ENCODE results near the gene DYNLRB1. TPM values are rescaled to one million over a fixed set of nuclear protein-coding genes. Genes with fewer than 3 reads are reported as not detected.
"Not testable (repeated sequence)": the region's sequence is repeated elsewhere in the genome, so short reads cannot be mapped to it uniquely, and the experiment has no call there.

The DYNLRB1 gene
- total RNA-seq, 2 donors from 2014 or later: 72.0 to 82.9 TPM

DNA sequence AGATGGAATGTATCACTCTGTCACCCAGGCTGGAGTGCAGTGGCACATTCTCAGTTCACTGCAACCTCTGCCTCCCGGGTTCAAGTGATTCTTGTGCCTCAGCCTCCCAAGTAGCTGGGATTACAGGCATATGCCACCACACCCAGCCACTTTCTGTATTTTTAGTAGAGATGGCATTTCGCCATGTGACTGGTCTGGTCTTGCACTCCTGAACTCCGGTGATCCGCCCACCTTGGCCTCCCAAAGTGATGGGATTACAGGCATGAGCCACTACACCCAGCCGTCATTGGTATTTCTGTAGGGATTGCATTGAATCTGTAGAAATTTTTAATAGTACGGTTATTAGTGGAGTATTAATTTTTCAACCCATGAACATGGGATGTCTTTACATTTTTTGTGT is 18.6 kb upstream of the DYNLRB1 start:
- Mint-ChIP-seq H3K9me3 (peaks cover 11 to 13% of the 10 kb centered on the region in 2 donors), H3K36me3 (peaks cover 37 to 47% of the 10 kb centered on the region in 2 donors)
- ATAC-seq; H3K27ac Mint-ChIP-seq; DNase-seq (ENCODE audit: low spot score in 2 of 2): not testable (repeated sequence)

GRCh38 chr20:34500823-34501222 is 15.4 kb upstream of the DYNLRB1 start:
- Mint-ChIP-seq H3K27ac (no peak overlapping the region), H3K9me3 (peaks cover 11 to 13% of the 10 kb centered on the region in 2 donors), H3K36me3 (peaks cover 22 to 41% of the 10 kb centered on the region in 2 donors)
- no peak for DNase-seq (ENCODE audit: low spot score in 2 of 2)
- ATAC-seq: no peak

DNA sequence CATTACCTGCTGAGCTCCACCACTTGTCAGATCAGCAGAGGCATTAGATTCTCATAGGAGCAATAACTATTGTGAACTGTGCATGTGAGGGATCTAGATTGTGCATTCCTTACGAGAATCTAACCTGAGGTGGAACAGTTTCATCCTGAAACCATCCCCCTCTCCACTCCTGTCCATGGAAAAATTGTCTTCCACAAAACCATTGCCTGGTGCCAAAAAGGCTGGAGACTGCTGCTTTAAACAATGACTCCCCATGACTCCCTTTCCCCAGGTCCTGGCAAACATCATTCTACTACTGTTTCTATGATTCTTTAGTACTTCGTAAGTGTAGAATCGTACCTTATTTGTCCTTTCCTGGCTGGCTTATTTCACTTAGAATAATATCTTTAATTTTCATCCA is 9.7 kb upstream of the DYNLRB1 start:
- DNase-seq (ENCODE audit: low spot score in 2 of 2) (no peak), ATAC-seq (no peak)
- Mint-ChIP-seq H3K9me3 (no peaks in the 10 kb centered on the region), H3K36me3 (no peaks in the 10 kb centered on the region), H3K27ac (peak overlapping the region in 1 of 2 donors; percentile 60)

GRCh38 chr20:34507702-34508413 is 8.4 kb upstream of the DYNLRB1 start:
- DNase-seq (ENCODE audit: low spot score in 2 of 2) (no peak), ATAC-seq (no peak)
- Mint-ChIP-seq H3K27ac (no peak overlapping the region), H3K36me3 (no peaks in the 10 kb centered on the region), H3K9me3 (no peaks in the 10 kb centered on the region)

- Mint-ChIP-seq H3K27ac (no peak overlapping the region), H3K9me3 (no peaks in the 10 kb centered on the region), H3K36me3 (no peaks in the 10 kb centered on the region)
- no peak for ATAC-seq
- DNase-seq (ENCODE audit: low spot score in 2 of 2): no peak
Measured at GRCh38 chr20:34510575-34510974, 5.6 kb upstream of the DYNLRB1 start.

GRCh38 chr20:34511891-34512265 is 4.3 kb upstream of the DYNLRB1 start:
- ATAC-seq (no peak), DNase-seq (ENCODE audit: low spot score in 2 of 2) (no peak)
- Mint-ChIP-seq H3K27ac (no peak overlapping the region), H3K9me3 (no peaks in the 10 kb centered on the region), H3K36me3 (peaks cover 8 to 10% of the 10 kb centered on the region in 2 donors)

- Mint-ChIP-seq H3K27ac (no peak overlapping the region), H3K36me3 (peaks cover 10 to 12% of the 10 kb centered on the region in 2 donors), H3K9me3 (no peaks in the 10 kb centered on the region)
- no peak for DNase-seq (ENCODE audit: low spot score in 2 of 2)
- ATAC-seq: no peak
Measured at GRCh38 chr20:34512266-34512954, 3.8 kb upstream of the DYNLRB1 start.

DNA sequence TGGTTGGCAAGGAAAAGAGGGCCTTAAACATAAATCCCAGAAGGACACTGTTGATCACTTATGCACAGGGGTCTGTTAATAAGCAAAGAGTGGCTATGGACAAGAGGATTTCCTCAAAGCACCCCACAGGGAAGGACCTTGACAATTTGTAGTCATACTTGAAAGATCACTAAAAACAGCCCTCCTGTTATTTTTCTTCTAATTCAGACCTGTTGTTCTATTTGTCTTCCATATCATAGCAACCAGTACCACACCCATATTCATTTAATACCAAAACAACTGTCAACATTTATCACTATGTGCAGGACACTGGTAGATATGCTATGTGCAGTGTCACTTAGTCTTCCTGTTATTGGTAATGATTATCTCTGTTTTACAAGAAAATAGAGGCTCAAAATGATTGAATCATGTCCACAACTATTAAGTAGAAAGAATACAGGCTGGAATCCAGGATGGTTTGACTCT is 3.2 kb upstream of the DYNLRB1 start:
- peaks cover 10 to 13% of the 10 kb centered on the region in 2 donors for H3K36me3 Mint-ChIP-seq
- ATAC-seq (no peak), DNase-seq (ENCODE audit: low spot score in 2 of 2) (no peak)
- H3K27ac Mint-ChIP-seq: no peak overlapping the region
- no peaks in the 10 kb centered on the region for H3K9me3 Mint-ChIP-seq

DNA sequence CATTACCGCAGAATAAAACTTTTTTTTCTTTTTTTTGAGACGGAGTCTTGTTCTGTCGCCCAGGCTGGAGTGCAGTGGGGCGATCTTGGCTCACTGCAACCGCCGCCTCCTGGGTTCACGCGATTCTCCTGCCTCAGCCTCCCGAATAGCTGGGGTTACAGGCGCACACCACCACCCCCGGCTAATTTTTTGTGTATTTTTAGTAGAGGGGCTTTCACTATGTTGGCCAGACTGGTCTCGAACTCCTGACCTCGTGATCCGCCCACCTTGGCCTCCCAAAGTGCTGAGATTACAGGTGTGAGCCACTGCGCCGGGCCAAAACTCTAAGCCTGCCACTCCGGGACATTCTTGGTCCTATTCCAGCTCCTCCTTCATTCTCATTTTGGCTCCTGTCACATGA is 2.2 kb upstream of the DYNLRB1 start:
- not testable (repeated sequence) for H3K27ac Mint-ChIP-seq; ATAC-seq; H3K9me3 Mint-ChIP-seq; DNase-seq (ENCODE audit: low spot score in 2 of 2)
- peaks cover 10 to 21% of the 10 kb centered on the region in 2 donors for H3K36me3 Mint-ChIP-seq

DNA sequence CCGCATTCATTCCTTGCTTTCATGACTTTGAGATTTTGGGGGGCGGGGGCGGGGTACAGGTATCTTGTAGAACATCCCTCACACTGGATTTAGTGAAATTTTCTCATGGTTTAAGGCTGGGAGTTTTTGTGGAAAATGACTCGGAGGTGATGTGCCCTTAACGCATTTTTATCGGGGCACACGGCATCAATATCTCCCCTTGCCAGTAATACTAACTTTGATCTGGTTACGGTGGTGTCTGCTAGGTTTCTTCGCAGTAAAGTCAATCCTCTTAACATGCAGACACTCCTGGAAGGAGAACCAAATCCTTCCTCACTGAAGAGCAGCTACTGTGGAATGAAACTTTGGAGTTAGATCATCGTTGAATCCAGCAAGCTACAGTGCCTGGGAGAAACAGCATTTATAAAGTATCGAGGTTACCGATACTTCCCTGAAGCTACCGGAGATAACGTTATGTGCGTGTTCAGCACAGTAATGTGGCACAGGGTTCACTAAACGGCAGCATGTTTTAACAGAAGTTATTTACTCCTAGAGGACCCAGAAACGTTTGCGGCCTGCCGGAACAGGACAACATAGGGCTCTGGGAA is 1.2 kb upstream of the DYNLRB1 start:
- Mint-ChIP-seq H3K27ac (peak overlapping the region; percentile 95 to 99), H3K36me3 (peaks cover 10 to 21% of the 10 kb centered on the region in 2 donors), H3K9me3 (no peaks in the 10 kb centered on the region)
- ATAC-seq: peak in 1 of 2 donors; percentile 29
- no peak for DNase-seq (ENCODE audit: low spot score in 2 of 2)

GRCh38 chr20:34515484-34516246 is 557 bp upstream of the DYNLRB1 start:
- Mint-ChIP-seq H3K27ac (peak overlapping the region; percentile 95 to 99), H3K9me3 (no peaks in the 10 kb centered on the region), H3K36me3 (peaks cover 10 to 21% of the 10 kb centered on the region in 2 donors)
- DNase-seq (ENCODE audit: low spot score in 2 of 2) (peak; percentile 61 to 66), ATAC-seq (peak; percentile 43 to 75)

GRCh38 chr20:34517114-34517505 is 888 bp downstream of the DYNLRB1 start:
- Mint-ChIP-seq H3K36me3 (peaks cover 10 to 21% of the 10 kb centered on the region in 2 donors), H3K27ac (peak overlapping the region; percentile 95 to 99), H3K9me3 (no peaks in the 10 kb centered on the region)
- DNase-seq (ENCODE audit: low spot score in 2 of 2): no peak
- ATAC-seq: peak in 1 of 2 donors; percentile 31

- H3K27ac Mint-ChIP-seq: not testable (repeated sequence)
Measured at GRCh38 chr20:34518863-34519262, 2.6 kb downstream of the DYNLRB1 start.

GRCh38 chr20:34519841-34520240 is 3.6 kb downstream of the DYNLRB1 start:
- H3K9me3 Mint-ChIP-seq; ATAC-seq; DNase-seq (ENCODE audit: low spot score in 2 of 2); H3K27ac Mint-ChIP-seq: not testable (repeated sequence)
- peaks cover 10 to 21% of the 10 kb centered on the region in 2 donors for H3K36me3 Mint-ChIP-seq

More at GRCh38 chr20:34518863-34519262, 2.6 kb downstream of the DYNLRB1 start:
- peaks cover 10 to 21% of the 10 kb centered on the region in 2 donors for H3K36me3 Mint-ChIP-seq
- not testable (repeated sequence) for DNase-seq (ENCODE audit: low spot score in 2 of 2); H3K9me3 Mint-ChIP-seq; ATAC-seq

- Mint-ChIP-seq H3K36me3 (peaks cover 0 to 5% of the 10 kb centered on the region in 2 donors), H3K27ac (peak overlapping the region in 1 of 2 donors; percentile 22), H3K9me3 (no peaks in the 10 kb centered on the region)
- DNase-seq (ENCODE audit: low spot score in 2 of 2): peak in 1 of 2 donors; percentile 48
- ATAC-seq: peak; percentile 51 to 85
Measured at GRCh38 chr20:34522969-34523871, 7.0 kb downstream of the DYNLRB1 start.

GRCh38 chr20:34524426-34524825 is 8.2 kb downstream of the DYNLRB1 start:
- no peak overlapping the region for H3K27ac Mint-ChIP-seq

More at GRCh38 chr20:34524426-34524825, 8.2 kb downstream of the DYNLRB1 start:
- H3K36me3 Mint-ChIP-seq: no peaks in the 10 kb centered on the region
- DNase-seq (ENCODE audit: low spot score in 2 of 2) (no peak), ATAC-seq (no peak)
- no peaks in the 10 kb centered on the region for H3K9me3 Mint-ChIP-seq

Measured in activated naive CD4-positive, alpha-beta T cell treated with anti-CD3 and anti-CD28 coated beads, Interleukin-2, amount 50 U/mL, for 72 hours (primary cell).